HG02885 (cell line): ENCODE results near the gene TRIM28.
"Not testable (repeated sequence)": the region's sequence is repeated elsewhere in the genome, so short reads cannot be mapped to it uniquely, and the experiment has no call there.

Source experiments
- ATAC-seq: cut with Tn5 transposase; IDR thresholded peaks from one replicate; pipeline ENCODE4 v1.9.1; 2021; ENCODE audit warnings: mild to moderate bottlenecking; ENCODE audit not compliant: unreplicated experiment, poor library complexity

Gene TRIM28

GRCh38 chr19:58518256-58519086, 25.4 kb upstream of the TRIM28 start:
- no peak for ATAC-seq

GRCh38 chr19:58519087-58519354, 24.8 kb upstream of the TRIM28 start:
- peak; percentile 4 for ATAC-seq

GRCh38 chr19:58519355-58520256, 24.3 kb upstream of the TRIM28 start, which contains the start of gene ZBTB45:
Gene ZBTB45, minus strand, starts transcription at chr19:58519810. Its CDS starts 2,137 bp downstream, at chr19:58517673.
- ATAC-seq = peak; percentile 82

DNA sequence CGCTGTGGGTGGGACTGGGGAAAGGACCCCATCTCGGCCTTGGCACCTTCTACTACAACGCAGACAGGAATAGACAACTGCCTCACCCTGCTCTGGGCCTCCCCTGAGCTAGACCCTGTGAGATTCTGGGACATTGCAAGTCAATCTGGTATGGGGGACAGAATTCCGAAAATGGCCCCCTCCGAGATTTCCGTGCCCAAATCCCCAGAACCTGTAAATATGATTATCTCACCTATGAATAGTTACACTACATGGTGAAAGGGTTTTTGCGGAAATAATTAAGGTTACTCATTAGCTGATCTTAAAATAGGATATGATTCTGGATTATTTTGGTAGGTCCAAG, 23.6 kb upstream of the TRIM28 start:
- no peak for ATAC-seq

DNA sequence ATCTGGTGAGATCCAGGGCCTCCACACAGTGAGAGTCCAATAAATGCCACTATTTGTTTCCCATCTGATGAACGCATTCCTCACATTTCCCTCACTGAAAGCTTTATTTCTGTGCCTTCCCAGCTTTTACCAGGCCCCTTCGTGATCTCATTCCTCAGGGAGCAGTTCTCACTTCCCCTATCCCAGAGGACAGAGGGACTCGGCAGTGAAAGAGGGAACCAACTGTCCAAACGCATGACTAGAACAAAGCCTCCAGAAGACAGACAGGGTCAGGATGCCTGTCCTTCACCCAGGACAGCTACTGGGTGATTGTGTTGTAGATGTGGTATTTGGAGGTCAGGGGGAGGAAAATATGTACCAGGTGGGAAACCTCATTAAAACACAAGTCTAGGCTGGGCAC, 22.2 kb upstream of the TRIM28 start:
- no peak for ATAC-seq

- ATAC-seq = no peak
Observed at GRCh38 chr19:58522709-58523108, 21.2 kb upstream of the TRIM28 start.

GRCh38 chr19:58529405-58529804, 14.5 kb upstream of the TRIM28 start:
- ATAC-seq = no peak

- ATAC-seq = no peak
Observed at GRCh38 chr19:58531034-58531840, 12.6 kb upstream of the TRIM28 start.

DNA sequence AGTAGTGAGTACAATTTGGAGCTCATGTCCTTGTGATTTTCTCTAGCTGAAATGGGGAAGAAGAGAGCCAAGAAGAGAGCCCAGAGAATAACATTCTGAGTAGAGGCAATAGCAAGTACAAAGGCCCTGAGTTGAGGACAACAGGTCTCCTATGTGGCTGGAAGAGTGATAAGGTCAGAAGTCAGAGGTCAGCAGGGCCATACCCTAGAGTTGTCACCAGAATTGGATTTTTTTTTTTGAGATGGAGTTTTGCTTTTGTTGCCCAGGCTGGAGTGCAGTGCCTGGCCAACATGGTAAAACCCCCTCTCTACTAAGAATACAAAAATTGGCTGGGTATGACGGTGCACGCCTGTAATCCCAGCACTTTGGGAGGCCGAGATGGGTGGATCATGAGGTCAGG, 8.0 kb upstream of the TRIM28 start:
- no peak for ATAC-seq

- no peak for ATAC-seq
Observed at GRCh38 chr19:58536852-58537798, 6.7 kb upstream of the TRIM28 start.

- ATAC-seq = no peak
Observed at GRCh38 chr19:58538257-58539168, 5.4 kb upstream of the TRIM28 start.

- not testable (repeated sequence) for ATAC-seq
Observed at GRCh38 chr19:58539169-58539559, 4.7 kb upstream of the TRIM28 start.

GRCh38 chr19:58542641-58543372, 1.1 kb upstream of the TRIM28 start:
- not testable (repeated sequence) for ATAC-seq

DNA sequence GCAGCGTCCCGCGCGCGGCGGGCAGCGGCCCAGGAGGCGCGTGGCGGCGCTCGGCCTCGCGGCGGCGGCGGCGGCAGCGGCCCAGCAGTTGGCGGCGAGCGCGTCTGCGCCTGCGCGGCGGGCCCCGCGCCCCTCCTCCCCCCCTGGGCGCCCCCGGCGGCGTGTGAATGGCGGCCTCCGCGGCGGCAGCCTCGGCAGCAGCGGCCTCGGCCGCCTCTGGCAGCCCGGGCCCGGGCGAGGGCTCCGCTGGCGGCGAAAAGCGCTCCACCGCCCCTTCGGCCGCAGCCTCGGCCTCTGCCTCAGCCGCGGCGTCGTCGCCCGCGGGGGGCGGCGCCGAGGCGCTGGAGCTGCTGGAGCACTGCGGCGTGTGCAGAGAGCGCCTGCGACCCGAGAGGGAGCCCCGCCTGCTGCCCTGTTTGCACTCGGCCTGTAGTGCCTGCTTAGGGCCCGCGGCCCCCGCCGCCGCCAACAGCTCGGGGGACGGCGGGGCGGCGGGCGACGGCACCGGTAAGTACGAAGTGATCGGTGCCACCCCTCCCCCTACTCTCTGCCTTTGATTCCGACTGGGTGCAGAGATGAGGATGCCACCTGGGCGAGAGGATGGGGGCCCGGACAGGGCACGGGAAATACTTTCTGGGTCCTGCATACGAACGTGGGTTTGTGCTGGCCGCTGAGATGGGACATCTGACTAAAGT, 874 bp downstream of the TRIM28 start:
- ATAC-seq = peak; percentile 52

- ATAC-seq = no peak
Observed at GRCh38 chr19:58545286-58546018, 1.6 kb downstream of the TRIM28 start.

GRCh38 chr19:58546019-58546530, 2.2 kb downstream of the TRIM28 start:
- no peak for ATAC-seq
